ENCODE data around the gene FCHSD2.

FCHSD2 gene

GRCh38 chr11:73184953-73185671 is 43.0 kb upstream of the FCHSD2 start:
- no peak overlapping the region for H3K27ac Mint-ChIP-seq
- H3K4me1 Mint-ChIP-seq = peaks cover 10% of the 10 kb centered on the region
- H3K36me3 Mint-ChIP-seq (ENCODE audit: low read depth) = no peaks in the 10 kb centered on the region
- peaks cover 4% of the 10 kb centered on the region for H3K9me3 Mint-ChIP-seq
- no peak overlapping the region for H3K4me3 Mint-ChIP-seq
- peak; percentile 75 for TF ChIP-seq CTCF (IDR thresholded peaks at IDR 0.05)
- peaks cover 33% of the 10 kb centered on the region for H3K27me3 Mint-ChIP-seq (ENCODE audit: low read depth, poor library complexity)
- peak; percentile 70 for DNase-seq

GRCh38 chr11:73182824-73183321 is 40.8 kb upstream of the FCHSD2 start:
- Mint-ChIP-seq H3K27ac (no peak overlapping the region), H3K9me3 (peaks cover 4% of the 10 kb centered on the region), H3K36me3 (ENCODE audit: low read depth) (no peaks in the 10 kb centered on the region), H3K27me3 (ENCODE audit: low read depth, poor library complexity) (peaks cover 50% of the 10 kb centered on the region), H3K4me3 (no peak overlapping the region), H3K4me1 (peaks cover 2% of the 10 kb centered on the region)
- TF ChIP-seq CTCF (IDR thresholded peaks at IDR 0.05) = no peak
- DNase-seq = no peak

GRCh38 chr11:73178681-73179080 is 36.6 kb upstream of the FCHSD2 start:
- Mint-ChIP-seq H3K9me3 (peaks cover 4% of the 10 kb centered on the region), H3K4me3 (no peak overlapping the region), H3K4me1 (peaks cover 16% of the 10 kb centered on the region), H3K27ac (no peak overlapping the region), H3K27me3 (ENCODE audit: low read depth, poor library complexity) (peaks cover 44% of the 10 kb centered on the region), H3K36me3 (ENCODE audit: low read depth) (no peaks in the 10 kb centered on the region)
- no peak for TF ChIP-seq CTCF (IDR thresholded peaks at IDR 0.05)
- no peak for DNase-seq

GRCh38 chr11:73177778-73178539 is 35.8 kb upstream of the FCHSD2 start:
- DNase-seq = peak; percentile 69
- peak; percentile 62 for TF ChIP-seq CTCF (IDR thresholded peaks at IDR 0.05)
- H3K9me3 Mint-ChIP-seq = peaks cover 4% of the 10 kb centered on the region

GRCh38 chr11:73177380-73177777 is 35.3 kb upstream of the FCHSD2 start:
- Mint-ChIP-seq H3K36me3 (ENCODE audit: low read depth) (no peaks in the 10 kb centered on the region), H3K27ac (no peak overlapping the region), H3K4me3 (no peak overlapping the region), H3K27me3 (ENCODE audit: low read depth, poor library complexity) (peaks cover 34% of the 10 kb centered on the region), H3K9me3 (peaks cover 4% of the 10 kb centered on the region), H3K4me1 (peaks cover 21% of the 10 kb centered on the region)
- TF ChIP-seq CTCF (IDR thresholded peaks at IDR 0.05) = no peak
- DNase-seq = no peak

More at GRCh38 chr11:73177778-73178539, 35.8 kb upstream of the FCHSD2 start:
- H3K27ac Mint-ChIP-seq = no peak overlapping the region
- peaks cover 37% of the 10 kb centered on the region for H3K27me3 Mint-ChIP-seq (ENCODE audit: low read depth, poor library complexity)
- H3K4me3 Mint-ChIP-seq = no peak overlapping the region
- no peaks in the 10 kb centered on the region for H3K36me3 Mint-ChIP-seq (ENCODE audit: low read depth)
- H3K4me1 Mint-ChIP-seq = peaks cover 19% of the 10 kb centered on the region

Data from nephron progenitor cell (in vitro differentiated cells).